ENCODE results near the gene UBR2. TPM values are rescaled to one million over a fixed set of nuclear protein-coding genes. Genes with fewer than 3 reads are reported as not detected.

Gene UBR2
- total and polyA plus RNA-seq, 2 of the 4 experiments (the other 2 are of a cell fraction) = 7.7 to 32.3 TPM

GRCh38 chr6:42674780-42675179 lies 111.0 kb downstream of the UBR2 start:
- WGBS, 2 experiments (ENCODE audit: extremely low coverage in 2 of 2, insufficient read length in 1 of 2) = no CpG with 5 or more reads among the region's 3 CpGs
- TF ChIP-seq USF2 (IDR thresholded peaks at IDR 0.05; ENCODE audit: low read depth, low read length) (no peak), MAFK (IDR thresholded peaks at IDR 0.05; ENCODE audit: low read depth, low read length) (no peak), CEBPB (IDR thresholded peaks at IDR 0.05; ENCODE audit: low read depth, low read length) (no peak), ELK1 (IDR thresholded peaks at IDR 0.05; ENCODE audit: borderline replicate concordance, low read depth, low read length) (no peak), FOS (IDR thresholded peaks at IDR 0.05; ENCODE audit: low read depth, low read length) (no peak), NFE2L2 (IDR thresholded peaks at IDR 0.05; ENCODE audit: low read depth, low read length) (no peak), BHLHE40 (IDR thresholded peaks at IDR 0.05; ENCODE audit: low read depth, low read length) (no peak), MAZ (IDR thresholded peaks at IDR 0.05; ENCODE audit: borderline replicate concordance, low read depth, low read length) (no peak)
- CTCF ChIA-PET = interaction anchor here (1.0 to 1.4 kb wide), 2 partner anchors 13 to 52 kb away, joined by 3 to 5 read pairs; no protein-coding TSS in a partner anchor
- in situ Hi-C loops (cut with MboI; ENCODE audit: low sequenced_read_pairs) (loop anchor here (25.0 kb wide), 1 partner anchor 888 kb away; no protein-coding TSS in a partner anchor), intact Hi-C loops (cut with micrococcal nuclease) (loop anchor here (5.0 kb wide), 1 partner anchor 32 kb away; no protein-coding TSS in a partner anchor), dilution Hi-C loops (cut with HindIII; ENCODE audit: low sequenced_read_pairs, unreplicated experiment) (loop anchor here (25.0 kb wide), 1 partner anchor 188 kb away; no protein-coding TSS in a partner anchor)
- no peak overlapping the region for H3K56ac ChIP-seq (ENCODE audit: extremely low read depth, insufficient read depth, low read length)
- DNase-seq (no peak), ATAC-seq (ENCODE audit: low read depth) (no peak)
- H2BK15ac ChIP-seq (ENCODE audit: low read depth, low read length) = no peak overlapping the region
- H4K91ac ChIP-seq (ENCODE audit: insufficient read depth, low read depth, low read length) = no peak overlapping the region
- no peak overlapping the region for H2BK120ac ChIP-seq (ENCODE audit: low read depth, low read length)
- no peak overlapping the region for H2AFZ ChIP-seq (replicated peaks; ENCODE audit: low read length, poor library complexity)
- no peak overlapping the region for H2BK20ac ChIP-seq (ENCODE audit: low read depth, low read length)
- H3K4ac ChIP-seq (ENCODE audit: low read depth, low read length) = no peak overlapping the region
- H3K14ac ChIP-seq (replicated peaks; ENCODE audit: low read depth, low read length) = no peak overlapping the region
- no peak overlapping the region for H2AK9ac ChIP-seq (replicated peaks; ENCODE audit: low read depth, low read length, poor library complexity)
- no peak overlapping the region for H2AK5ac ChIP-seq (ENCODE audit: low read depth, low read length)
- BruUV-seq (replicated peaks) = no TSS peak
- H3K4me2 ChIP-seq (ENCODE audit: low read depth, low read length) = no peak overlapping the region
- H3K4me1 ChIP-seq (ENCODE audit: control insufficient read depth, insufficient read depth, low read length) = no peaks in the 10 kb centered on the region
- H3K23ac ChIP-seq (ENCODE audit: low read depth, low read length) = no peak overlapping the region
- POLR2A ChIA-PET (ENCODE audit: unreplicated experiment) = no interaction called here
- H3K79me1 ChIP-seq (ENCODE audit: low read depth in 1 of 2, low read length in 2 of 2) = no peaks in the 10 kb centered on the region; a peak in 1 of 4 replicates
- H3K36me3 ChIP-seq (ENCODE audit: control insufficient read depth, insufficient read depth, low read length) = peaks cover 54% of the 10 kb centered on the region
- no peak overlapping the region for H3K18ac ChIP-seq (ENCODE audit: low read depth, low read length)
- H4K20me1 ChIP-seq (ENCODE audit: insufficient read depth, low read length) = no peaks in the 10 kb centered on the region; the same call in 1 of the 2 replicates
- no peak overlapping the region for H2BK5ac ChIP-seq (ENCODE audit: low read depth, low read length, poor library complexity, severe bottlenecking)
- H3K9me1 ChIP-seq (ENCODE audit: insufficient read depth, low read length) = no peaks in the 10 kb centered on the region
- H3K9me3 ChIP-seq (ENCODE audit: control insufficient read depth, insufficient read depth, low read length) = no peaks in the 10 kb centered on the region
- no peaks in the 10 kb centered on the region for H3K27me3 ChIP-seq (ENCODE audit: control insufficient read depth, insufficient read depth, low read length)
- no peak overlapping the region for H3K27ac ChIP-seq (ENCODE audit: insufficient read depth, low read length)
- no peak overlapping the region for H3K9ac ChIP-seq (ENCODE audit: low read depth, low read length)
- H4K5ac ChIP-seq (ENCODE audit: low read depth, low read length) = no peak overlapping the region
- no peak overlapping the region for H3K4me3 ChIP-seq (ENCODE audit: insufficient read depth, low read depth, low read length)
- no peak overlapping the region for H4K8ac ChIP-seq (ENCODE audit: low read depth in 2 of 2, low read length in 2 of 2)
